Measurements from ENCODE around the gene EML1.

EML1 gene

DNA sequence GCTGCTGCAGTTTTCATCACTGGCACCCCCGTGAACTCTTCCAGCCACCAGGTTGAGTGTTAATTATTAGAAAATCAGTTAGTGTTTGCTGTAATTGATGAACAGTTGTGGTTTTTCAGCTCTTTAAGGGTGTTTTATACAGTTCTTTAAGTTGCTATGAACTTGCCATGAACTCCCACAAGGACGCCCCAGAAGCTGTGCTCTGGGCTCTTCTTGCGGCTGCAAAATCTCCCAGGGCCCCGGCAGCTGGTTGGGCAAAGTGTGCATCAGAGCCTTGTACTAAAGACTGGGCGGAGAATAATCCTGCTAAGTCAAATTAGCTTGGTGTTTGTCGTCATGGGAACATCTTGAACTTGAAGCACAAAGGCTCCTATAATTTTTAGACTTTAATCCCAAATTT lies 82.2 kb downstream of the EML1 start:
- DNase-seq: no peak

DNA sequence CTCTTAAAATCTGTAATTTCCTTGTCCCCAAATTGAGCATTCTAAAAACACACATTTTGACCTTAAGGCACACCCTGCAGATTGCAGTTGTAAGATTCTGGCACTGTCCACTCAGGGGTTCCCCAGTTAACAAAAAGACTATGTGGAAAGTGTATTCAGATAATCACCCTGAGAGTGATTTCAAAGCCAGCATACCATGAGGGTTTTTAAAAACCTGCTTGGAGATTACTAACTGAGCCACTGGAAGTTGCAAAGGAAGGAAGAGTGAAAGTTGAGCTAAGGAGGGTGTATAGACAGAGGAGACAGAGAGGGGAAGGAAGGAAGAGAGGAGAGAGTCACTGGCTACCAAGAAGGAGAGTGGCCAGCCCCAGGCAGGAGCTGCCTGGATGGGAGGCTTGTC lies 82.6 kb downstream of the EML1 start:
- DNase-seq: no peak

DNA sequence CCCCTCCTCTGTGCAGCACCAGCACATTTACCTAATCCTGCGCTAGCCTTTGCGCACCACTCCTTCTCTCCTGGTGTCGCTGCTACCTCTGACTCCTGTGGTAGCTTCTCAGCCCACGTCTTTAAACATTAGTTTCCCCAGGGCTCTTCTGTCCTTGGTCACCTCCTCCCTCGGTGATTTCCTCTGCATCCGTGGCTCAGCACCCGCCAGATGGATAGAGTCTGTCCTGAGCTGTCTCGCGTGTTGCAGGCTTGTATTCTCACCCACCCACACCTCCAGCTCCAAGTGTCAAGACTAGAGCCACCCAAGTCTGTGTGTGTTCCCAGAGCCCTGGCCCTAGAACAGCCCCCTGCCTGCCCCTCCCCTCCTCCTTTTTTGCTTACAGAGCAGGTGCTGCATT lies 83.2 kb downstream of the EML1 start:
- DNase-seq: no peak

DNA sequence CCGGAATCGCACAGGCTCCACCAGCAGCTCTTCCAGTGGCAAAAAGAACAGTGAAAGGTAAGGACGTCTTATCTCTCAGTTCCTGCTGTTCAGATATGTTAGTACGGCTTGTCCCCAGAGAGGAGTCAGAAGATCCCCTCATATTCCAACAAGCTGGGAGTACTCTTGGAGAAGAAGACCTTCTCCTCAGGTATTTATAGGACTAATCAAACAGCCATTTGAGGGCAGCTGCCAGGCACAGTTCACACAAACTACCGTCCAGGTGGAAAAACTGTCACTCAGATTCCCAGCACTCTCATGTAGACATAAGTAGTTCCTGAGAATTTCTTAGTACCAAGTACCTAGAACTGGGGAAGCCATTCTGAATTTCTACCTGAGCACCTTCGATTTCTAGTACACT lies 85.3 kb downstream of the EML1 start:
- DNase-seq: no peak

DNA sequence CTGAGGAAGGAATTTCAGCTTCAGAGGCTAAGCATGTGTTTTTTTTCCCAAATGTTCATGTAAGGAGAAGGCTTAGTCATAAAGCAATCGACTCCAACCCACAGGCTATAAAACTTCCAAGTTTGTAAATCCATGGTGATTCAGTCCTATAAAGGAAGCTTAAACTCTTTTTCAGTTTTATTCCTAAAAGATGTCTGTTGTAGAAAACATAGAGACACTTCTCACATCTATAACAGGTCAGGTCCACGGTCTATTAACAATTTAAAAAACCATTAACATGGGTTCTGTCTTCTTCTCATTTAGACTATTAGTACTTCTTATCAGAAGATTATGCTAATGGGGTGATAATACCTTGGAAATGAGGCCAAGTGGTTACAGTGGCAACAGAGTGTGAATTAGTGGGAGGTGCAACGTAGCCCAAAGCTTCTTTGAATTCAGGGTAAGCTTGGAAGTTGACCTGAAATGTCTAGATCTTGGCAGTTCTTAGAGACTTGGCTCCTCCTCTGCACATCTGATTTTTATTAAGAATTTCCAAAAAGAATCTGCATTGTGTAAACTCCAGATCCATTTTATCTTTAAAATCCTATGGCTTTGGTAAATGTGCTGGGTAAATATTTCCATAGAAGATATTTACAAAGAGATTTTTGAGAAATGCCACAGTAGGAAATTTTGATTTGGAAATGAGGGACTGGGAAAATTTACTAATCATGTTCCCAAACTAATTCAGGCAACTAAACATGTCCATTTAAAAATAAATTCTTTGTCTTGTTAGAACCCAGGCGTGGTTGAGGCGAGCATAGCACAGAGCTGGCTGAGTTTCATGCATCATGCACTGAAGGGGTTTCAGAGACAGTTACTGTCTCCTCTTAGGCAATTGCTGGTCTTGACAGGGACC lies 86.4 kb downstream of the EML1 start:
- peak; percentile 56 for DNase-seq

DNA sequence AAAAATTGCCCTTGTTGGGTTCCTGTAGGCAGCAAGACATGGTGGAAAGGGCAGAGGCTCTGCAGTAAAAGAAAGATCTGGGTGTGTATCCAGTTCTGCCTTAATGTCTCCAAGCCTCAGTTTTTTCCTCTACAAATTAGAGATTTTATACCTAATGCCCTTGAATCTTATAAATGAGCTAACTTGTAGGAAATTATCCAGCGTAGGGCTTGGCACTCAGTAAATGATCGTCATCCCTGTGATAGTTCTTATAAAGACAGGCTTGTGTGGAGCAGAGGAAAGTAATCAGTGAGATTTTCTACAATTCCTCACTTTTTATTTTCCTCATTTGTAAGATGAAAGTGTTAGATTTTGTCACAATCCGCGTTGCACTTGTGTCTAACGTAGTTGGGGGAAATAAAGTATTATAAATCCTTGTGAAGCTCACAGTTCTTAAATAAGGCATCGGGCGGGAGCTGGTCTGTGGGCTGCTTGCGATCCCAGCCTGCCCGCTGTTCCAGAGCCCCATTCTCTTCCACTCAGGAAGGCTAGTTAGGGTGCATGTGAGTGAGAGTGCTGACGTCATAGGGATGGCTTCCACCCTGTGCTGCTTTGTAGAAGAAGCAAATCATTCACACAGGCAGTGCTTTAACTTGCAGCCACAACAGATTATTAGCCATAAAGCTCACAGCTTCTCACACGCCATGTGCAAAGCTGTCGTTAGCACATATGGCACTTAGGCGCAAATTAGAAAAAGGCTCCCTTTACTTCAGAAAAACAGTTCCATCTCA lies 87.6 kb downstream of the EML1 start:
- DNase-seq: no peak

DNA sequence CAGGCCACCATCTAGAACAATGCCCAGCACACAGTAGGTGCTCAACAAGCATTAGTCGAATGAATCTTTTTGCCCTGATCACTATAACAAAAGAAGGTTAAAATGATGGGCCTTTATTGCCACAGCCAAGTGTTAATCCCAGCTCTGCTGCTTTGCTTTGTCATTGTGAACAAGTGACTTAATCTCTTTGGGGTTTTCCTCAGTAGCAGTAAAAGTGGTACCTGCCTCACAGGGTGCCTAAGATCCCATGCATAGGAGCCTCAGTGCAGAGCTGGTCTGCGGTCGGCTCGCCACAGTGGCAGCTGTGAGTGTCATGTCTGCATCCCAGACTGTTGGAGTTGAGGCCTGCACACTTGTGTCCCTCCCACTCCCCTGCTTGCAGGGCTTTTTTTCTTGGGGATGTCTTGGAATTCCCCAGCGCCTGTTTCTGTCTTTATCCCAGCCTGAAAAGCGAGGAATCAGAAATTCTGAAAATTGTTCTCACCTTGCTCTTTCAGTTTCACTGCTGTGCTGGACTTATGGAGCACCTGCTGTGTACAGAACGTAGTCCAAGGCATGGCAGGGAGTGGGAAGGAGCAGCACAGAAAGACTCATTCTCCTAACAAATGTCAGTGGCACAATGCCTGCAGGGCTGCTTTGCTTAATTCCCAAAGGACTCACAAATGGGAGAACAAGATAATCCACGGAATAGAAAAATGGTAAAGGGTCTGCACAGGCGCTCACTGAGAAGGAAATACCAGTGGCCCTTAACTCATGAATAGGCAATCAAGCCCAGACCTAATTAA lies 90.8 kb downstream of the EML1 start:
- DNase-seq: no peak

DNA sequence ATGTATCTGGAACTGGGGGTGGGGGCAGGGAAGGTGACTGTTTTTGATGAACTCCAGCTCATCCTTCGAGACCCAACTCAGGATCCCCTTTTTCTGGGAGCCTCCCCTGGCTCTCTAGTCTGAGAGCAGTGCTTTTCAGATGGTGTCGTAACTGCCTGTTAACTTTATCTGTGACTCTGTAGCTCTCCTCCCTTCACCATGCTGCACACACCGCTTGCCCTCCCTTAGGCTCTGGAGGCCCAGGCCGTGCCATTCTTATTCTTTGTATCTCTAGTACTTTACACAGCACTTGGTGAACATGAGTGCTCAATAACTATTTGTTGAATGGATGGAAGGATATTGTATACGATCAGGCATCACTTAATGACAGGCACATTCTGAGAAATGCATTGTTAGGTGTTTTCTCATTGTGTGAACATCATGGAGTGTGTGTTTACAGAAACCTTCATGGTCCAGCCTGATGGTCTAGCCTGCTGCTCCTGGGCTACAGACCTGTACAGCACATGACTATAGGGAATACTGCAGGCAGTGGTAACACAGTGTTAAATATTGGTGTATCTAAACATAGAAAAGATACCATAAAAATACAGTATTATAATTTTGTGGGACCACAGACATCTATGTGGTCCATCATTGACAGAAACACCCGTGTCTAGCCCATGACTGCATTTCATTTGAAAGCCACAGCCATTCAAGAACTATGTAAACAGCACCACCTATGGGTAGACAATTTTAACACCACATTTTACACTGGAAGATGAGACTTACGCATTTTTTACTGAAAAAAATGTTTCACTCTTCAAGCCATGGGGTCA lies 91.8 kb downstream of the EML1 start:
- peak; percentile 83 for DNase-seq

DNA sequence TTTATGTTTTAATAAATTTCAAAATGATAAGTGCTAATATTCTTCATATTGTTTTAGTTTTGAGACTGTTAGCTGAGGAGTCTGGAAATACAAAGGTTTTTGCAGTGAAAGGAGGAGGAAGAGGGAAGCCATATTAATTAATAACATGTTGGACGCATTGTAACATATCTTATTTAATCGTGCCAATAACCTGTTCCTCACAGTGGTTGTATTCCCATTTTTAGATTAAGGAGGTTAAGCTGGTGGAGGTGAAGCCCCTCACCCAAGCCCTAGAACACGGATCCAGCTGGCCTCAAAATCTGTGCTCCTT lies 92.4 kb downstream of the EML1 start:
- DNase-seq: no peak

DNA sequence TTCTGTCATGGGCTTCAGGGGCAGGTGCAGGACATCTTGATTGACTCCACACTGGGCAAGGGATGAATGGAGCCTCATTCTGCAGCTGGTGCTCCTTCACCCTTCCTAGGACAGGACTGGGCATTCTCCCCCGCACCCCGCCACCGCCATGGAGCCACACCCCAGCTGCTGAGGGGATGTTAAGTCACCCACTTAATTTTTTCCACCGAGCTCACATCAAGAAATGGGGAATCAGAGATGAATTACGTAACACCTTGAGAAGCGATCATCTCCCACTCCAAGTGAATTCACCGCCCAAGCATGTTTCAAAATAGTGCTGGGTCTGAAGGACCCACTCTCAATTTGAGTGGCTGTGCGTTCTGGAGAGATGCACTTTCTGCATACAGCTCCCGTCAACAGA lies 94.2 kb downstream of the EML1 start:
- peak; percentile 96 for DNase-seq

DNA sequence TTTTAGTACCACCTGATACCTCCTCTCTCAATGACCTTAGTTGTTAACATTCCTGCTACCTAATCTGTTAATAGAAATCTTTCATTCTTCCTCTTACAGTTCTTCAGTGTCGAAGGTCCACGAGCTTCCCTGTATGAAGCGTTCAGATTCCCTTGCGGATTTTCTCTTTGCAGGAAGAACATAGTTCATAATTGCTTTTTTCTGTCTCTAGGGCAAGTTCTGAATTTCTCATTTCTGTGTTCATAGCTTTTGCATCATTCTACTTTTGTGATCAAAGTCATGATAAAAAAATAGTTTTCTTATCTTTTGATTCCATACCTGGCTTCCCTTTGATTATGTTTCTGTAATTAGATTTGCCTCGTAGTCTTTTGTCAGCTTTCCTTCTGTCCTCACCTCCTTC lies 94.9 kb downstream of the EML1 start:
- DNase-seq: peak; percentile 67

DNA sequence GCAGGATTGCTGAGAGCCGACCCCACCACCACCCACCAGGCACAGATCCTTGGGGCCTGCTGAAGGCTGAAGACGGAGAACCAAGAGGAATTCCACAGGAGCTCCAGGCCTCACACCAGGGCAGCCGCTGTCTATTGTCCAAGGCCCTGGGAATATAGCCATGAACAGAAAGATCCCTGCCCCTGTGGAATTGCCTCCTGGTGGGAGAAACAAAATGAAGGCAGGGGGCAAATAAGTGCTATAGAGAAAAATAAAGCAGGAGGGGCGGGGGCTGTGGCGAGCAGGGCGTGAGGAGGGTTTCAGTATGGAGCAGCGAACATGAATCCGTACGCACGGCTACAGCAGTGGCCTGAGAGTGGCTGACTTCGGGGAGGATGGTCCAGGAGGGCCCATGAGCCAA lies 96.1 kb downstream of the EML1 start:
- no peak for DNase-seq

DNA sequence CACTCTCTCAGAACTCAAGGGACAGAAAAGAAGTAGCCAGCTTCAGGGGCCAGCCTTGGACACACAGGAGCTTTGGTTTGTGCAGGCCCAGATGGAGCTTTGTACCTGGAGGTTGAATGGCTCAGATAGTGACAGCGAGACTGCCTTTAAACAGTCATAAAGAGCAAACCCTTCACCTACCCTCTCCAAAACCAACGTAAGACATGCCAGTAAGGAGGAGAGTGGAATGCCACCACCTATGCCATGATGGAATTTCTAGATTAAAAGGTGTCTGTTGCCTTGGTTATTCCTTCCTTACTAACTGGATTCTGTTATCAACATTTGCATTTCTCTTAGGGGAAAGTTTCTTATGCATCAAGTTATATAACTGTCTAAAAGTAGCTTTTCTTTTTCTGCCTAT lies 98.1 kb downstream of the EML1 start:
- DNase-seq: peak; percentile 40

DNA sequence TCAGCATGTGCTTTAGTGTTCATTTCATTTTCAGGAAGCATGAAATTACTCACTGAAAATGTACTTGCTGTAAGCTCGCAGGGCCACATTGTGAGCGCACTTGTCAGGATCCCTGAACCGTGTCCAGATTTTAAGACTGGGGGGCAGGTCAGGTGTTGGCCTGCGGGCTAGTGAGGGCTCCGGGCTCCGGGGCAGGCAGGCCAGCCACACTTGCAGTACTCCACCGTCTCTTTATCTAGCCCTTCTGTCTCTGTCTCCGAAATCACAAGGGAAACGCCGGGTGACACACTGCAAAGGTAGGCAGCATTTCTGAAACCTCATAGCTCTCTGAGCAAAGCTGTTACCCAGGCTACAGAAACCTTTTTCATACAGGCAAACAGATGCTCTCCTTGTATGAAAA lies 98.7 kb downstream of the EML1 start:
- peak; percentile 73 for DNase-seq

DNA sequence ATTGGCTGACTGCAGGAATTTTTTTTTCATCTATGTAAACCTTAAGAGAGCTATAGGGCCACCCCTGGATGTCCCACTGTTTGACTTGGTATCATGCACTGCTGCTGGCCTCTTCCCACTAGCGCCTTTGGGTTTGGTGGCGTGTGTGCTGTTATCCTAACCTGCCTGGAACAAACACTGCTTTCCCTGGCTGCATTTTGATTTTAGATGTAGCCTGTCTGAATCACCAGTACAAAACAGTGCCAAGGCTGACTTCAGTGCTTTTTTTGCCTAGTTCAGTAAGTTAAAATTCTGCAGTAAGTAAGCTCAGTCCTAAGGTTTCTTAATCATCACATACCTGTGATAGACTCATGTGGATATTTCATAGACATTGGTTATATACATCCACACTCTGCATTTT lies 99.2 kb downstream of the EML1 start:
- DNase-seq: peak; percentile 59

DNA sequence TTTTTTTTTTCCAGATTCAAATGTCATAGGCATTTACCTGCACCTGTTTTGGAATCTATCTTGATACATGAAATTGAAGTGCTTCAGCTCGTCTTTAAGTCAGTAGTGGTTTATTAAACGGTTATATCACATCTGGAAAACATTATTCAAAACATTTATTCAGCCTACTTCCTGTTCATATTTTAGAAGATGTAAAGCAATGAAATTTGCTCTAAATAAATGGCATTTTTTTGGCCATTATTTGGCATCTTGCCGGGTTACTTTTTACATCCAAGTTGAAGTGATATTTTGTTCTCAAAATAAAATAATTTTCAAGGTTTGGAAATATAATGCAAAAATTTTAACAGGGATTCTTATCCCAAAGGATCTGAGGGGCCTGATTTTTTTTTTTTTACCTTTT lies 103.1 kb downstream of the EML1 start:
- DNase-seq: no peak

DNA sequence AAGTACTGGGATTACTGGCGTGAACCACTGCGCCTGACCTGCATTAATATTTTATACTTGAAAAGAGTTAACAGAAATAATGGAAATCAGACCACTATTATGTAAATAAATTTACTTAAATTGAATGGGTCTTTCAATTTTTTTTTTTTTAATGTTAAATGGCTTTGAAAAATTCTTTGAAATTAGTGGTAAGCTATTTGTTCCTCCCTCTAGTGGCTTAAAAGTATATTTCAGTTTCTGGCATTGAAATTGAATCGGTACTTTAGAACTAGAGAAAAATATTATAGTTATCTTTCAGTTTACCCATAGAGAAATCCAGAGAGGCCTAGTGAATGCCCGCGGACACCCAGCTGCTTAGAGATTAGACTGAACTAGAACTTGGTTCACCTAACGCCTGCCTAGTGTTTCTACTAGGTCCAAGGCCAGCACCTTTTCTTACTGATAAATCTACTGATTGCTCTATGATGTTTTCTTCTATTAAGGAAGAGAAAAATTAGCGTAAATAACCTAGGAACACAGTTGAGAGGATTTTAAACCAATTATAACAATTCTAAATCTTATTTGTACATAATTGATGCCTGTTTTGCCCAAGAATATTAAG lies 106.5 kb downstream of the EML1 start:
- DNase-seq: peak; percentile 21

DNA sequence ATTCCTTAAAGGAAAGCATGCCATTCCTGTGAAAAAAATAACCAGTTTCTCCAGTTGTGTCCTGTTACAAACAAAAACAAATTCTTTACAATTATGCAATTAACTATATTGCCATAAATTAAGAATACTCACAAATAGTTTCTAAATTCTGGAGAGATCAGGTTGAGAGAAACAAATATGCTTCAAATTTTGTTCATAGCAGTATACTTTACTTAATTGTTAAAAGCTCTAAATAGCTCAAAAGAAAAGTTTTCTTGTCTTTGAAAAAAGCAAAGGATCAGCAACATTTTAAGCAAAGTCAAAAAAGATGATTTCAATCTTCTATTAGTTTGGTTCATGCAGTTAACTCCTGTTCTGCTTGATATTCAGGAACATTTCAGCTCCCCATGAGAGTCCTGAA lies 109.7 kb downstream of the EML1 start:
- no peak for DNase-seq

DNA sequence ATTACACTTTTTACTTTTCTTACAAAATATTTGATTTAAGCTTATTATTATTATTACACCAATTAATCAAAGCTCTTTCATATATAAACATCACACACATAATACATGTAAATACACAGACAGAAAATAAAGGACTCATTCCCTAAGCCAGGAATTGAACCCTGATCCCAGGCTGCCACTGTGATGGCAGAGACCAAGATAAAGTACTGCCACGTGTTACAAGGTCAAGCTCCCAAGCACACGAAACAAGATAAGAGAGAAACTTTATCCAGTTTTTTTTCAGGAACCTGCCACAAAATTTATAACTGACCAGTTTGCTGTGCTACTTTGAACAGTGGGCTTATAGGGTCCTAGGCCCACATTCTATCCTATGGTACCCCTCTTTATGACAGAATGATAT lies 111.3 kb downstream of the EML1 start:
- DNase-seq: no peak

DNA sequence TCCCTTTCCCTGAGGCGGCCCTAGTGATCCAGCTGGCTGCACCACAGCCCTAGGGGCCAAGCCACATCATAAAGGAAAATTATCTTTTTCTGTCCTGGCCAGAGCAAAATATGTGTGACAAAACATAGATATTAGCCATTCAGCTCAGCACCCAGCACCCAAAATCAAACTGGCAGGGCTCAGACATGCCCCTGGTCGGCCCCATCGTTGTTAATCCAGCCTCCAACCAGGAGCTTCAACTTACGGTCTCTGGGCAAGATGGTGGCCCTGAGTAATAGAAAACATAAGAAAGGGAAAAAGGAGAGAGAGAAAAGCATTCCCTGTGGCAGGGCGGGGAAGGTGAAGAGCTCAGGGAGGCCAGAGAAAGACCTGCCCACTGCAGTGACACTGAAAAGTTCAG lies 111.9 kb downstream of the EML1 start:
- DNase-seq: no peak

DNA sequence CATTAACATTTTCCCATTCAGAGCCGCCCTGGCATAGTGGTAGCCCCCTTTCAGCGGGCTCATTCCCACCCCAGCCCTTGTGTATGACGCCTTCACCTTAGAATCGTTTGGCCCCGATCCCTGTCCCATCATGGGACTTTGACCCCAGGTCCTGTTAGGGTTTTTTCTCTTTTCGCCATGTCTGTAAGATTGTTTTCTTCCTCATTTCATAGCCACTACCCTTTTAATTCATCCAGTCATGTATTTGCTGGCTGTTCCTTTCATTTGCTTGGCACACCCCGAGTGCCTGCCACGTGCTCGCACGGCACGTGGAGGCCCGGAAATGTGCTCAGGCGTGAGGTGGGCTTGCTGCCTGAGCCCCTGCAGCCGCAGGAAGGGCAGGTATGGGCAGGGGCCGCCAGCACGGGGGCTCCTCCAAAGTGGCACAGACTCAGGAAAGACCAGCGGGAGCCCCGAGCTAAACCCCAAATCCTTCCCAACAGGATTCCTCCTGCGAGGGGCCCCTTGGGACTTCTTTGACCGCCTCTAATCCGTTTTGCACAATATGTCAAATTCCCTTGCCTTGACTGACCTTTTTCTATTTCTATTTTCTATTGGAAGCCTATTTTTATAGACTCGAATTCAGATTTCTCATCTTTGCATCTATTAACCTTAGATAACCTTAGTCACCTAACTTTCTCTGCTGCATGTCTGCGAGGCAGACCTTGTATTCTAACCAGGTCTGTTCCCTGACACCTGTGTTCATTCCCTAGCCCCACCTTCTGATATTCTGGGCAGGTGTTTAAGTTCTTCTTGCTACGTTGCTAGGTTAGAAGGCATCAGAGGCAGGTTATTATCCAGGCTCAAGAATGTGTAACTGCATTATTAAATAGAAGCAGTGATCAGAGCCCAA lies 114.8 kb downstream of the EML1 start:
- no peak for DNase-seq

Measured in DMS79 treated with DMSO at 0.1 percent for 48 hours (cell line).